Esophagus muscularis mucosa (tissue), 3 donors: ENCODE results near the gene STAMBPL1.

ENCODE experiments used
- POLR2A ChIP-seq: fragments of 450-650 bp; IDR thresholded peaks from one replicate; pipeline ENCODE4 v1.6.1; 2017; ENCODE audit warnings: antibody characterized with exemption, moderate library complexity, mild to moderate bottlenecking, low read depth
- POLR2AphosphoS5 ChIP-seq, 2 donors: sonication (generic); formaldehyde crosslinking; IDR thresholded peaks; one replicate each; pipeline ENCODE4 v1.6.1; 2017; ENCODE audit warnings: antibody characterized with exemption in 2 of 2
- TF ChIP-seq, protein P1 (sequence below), 3 experiments: fragments of 200-600 bp in 2 of 3; fragments of 450-650 bp in 1 of 3; sonication (generic) in 2 of 3; IDR thresholded peaks; one replicate each; pipeline ENCODE4 v1.5.1; 2017 to 2019; ENCODE audit warnings: antibody characterized with exemption in 3 of 3, mild to moderate bottlenecking in 2 of 3, moderate library complexity in 1 of 3

DNA sequence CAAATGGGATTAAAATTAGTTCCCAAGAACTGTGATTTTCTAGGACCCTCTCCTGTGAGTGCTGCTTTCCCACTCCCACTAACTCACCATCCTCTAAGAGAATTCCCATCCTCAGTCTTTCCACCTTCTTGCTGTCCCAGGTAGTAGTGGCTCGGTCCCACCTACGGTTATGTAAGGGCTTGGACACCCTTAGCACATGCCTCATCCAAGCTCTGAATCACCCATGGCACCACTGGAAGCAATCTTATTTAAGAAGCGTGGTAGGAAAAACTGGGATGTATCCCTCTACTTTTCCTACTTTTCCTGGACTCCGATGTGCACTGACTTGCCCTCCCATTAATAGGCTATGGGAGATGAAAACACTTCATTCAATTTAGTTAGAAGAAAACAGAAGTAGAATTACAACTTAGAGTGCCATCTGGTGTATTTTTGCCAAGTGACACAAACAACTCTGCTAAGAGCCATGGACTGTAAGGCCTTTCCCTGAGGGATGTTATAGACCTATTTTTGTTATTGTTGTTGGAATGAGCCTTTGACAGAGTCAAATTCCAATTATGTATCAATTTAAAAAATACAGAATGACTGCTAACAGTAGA, 14.7 kb upstream of the STAMBPL1 start:
- TF ChIP-seq, protein P1, sequence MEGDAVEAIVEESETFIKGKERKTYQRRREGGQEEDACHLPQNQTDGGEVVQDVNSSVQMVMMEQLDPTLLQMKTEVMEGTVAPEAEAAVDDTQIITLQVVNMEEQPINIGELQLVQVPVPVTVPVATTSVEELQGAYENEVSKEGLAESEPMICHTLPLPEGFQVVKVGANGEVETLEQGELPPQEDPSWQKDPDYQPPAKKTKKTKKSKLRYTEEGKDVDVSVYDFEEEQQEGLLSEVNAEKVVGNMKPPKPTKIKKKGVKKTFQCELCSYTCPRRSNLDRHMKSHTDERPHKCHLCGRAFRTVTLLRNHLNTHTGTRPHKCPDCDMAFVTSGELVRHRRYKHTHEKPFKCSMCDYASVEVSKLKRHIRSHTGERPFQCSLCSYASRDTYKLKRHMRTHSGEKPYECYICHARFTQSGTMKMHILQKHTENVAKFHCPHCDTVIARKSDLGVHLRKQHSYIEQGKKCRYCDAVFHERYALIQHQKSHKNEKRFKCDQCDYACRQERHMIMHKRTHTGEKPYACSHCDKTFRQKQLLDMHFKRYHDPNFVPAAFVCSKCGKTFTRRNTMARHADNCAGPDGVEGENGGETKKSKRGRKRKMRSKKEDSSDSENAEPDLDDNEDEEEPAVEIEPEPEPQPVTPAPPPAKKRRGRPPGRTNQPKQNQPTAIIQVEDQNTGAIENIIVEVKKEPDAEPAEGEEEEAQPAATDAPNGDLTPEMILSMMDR (IDR thresholded peaks at IDR 0.05): no peak
- TF ChIP-seq POLR2A (no peak), POLR2AphosphoS5 (IDR thresholded peaks at IDR 0.05) (no peak)
